GM18861 (cell line): ENCODE data around the gene GPR15.
A peak's percentile ranks its signal among the peaks of the same experiment; 100 is the strongest.
"Not testable (repeated sequence)": the region's sequence is repeated elsewhere in the genome, so short reads cannot be mapped to it uniquely, and the experiment has no call there.

ENCODE experiments used
- ATAC-seq: cut with Tn5 transposase; IDR thresholded peaks from one replicate; pipeline ENCODE4 v1.9.1; 2021; ENCODE audit not compliant: unreplicated experiment

The GPR15 gene

GRCh38 chr3:98556164-98557130 lies 24.7 kb downstream of the GPR15 start:
- ATAC-seq = peak; percentile 75

GRCh38 chr3:98557324-98558010 lies 25.7 kb downstream of the GPR15 start:
- peak; percentile 15 for ATAC-seq

- ATAC-seq = no peak
Observed at GRCh38 chr3:98558100-98558827, 26.5 kb downstream of the GPR15 start.

- not testable (repeated sequence) for ATAC-seq
Observed at GRCh38 chr3:98559769-98560168, 28.0 kb downstream of the GPR15 start.

- ATAC-seq = no peak
Observed at GRCh38 chr3:98560911-98561310, 29.1 kb downstream of the GPR15 start.

GRCh38 chr3:98561727-98562521 lies 30.1 kb downstream of the GPR15 start:
- ATAC-seq = no peak

- peak; percentile 57 for ATAC-seq
Observed at GRCh38 chr3:98563661-98564281, 32.0 kb downstream of the GPR15 start.

- ATAC-seq = no peak
Observed at GRCh38 chr3:98564282-98565005, 32.7 kb downstream of the GPR15 start.

GRCh38 chr3:98565237-98565643 lies 33.5 kb downstream of the GPR15 start:
- ATAC-seq = no peak

- no peak for ATAC-seq
Observed at GRCh38 chr3:98565843-98566242, 34.1 kb downstream of the GPR15 start.

- no peak for ATAC-seq
Observed at GRCh38 chr3:98567666-98568270, 36.0 kb downstream of the GPR15 start.

- ATAC-seq = no peak
Observed at GRCh38 chr3:98568402-98568801, 36.6 kb downstream of the GPR15 start.

GRCh38 chr3:98573181-98573728 lies 41.5 kb downstream of the GPR15 start:
- ATAC-seq = peak; percentile 66

GRCh38 chr3:98574132-98574531 lies 42.4 kb downstream of the GPR15 start:
- no peak for ATAC-seq

GRCh38 chr3:98577178-98577895 lies 45.6 kb downstream of the GPR15 start:
- no peak for ATAC-seq

GRCh38 chr3:98580401-98581386 lies 48.9 kb downstream of the GPR15 start:
- no peak for ATAC-seq

- ATAC-seq = no peak
Observed at GRCh38 chr3:98581474-98581873, 49.7 kb downstream of the GPR15 start.
